Activated B cell treated with CpG ODN at 0.5 μM for 24 hours (primary cell): ENCODE measurements around the gene SPHK2. TPM values are rescaled to one million over a fixed set of nuclear protein-coding genes. Genes with fewer than 3 reads are reported as not detected.

Source experiments
- ATAC-seq: fragments of 200-7000 bp; cut with Tn5 transposase; one replicate; pipeline ENCODE4 v1.10.0; 2021; ENCODE audit warnings: low read depth, mild to moderate bottlenecking, moderate library complexity
- CTCF ChIA-PET: fragments of 350-600 bp; sonication (Branson Sonifier 250); formaldehyde crosslinking; loops from one replicate; lab custom pipeline; 2021; ENCODE audit warnings: antibody characterized with exemption; lab: Charles Lee
- POLR2A ChIA-PET: fragments of 350-600 bp; sonication (Branson Sonifier 250); formaldehyde crosslinking; loops from one replicate; lab custom pipeline; 2021; ENCODE audit warnings: antibody characterized with exemption; lab: Charles Lee
- DNase-seq: peaks from one replicate; pipeline ENCODE4 v3.0.0; 2022
- H3K27ac Mint-ChIP-seq: one replicate; pipeline ENCODE4 v1.8.0; 2020; ENCODE audit warnings: mixed read lengths
- H3K27me3 Mint-ChIP-seq: one replicate; pipeline ENCODE4 v1.8.0; 2021; ENCODE audit warnings: mixed read lengths
- H3K36me3 Mint-ChIP-seq: one replicate; pipeline ENCODE4 v1.8.0; 2021; ENCODE audit warnings: low read depth, mixed read lengths
- H3K4me1 Mint-ChIP-seq: one replicate; pipeline ENCODE4 v1.8.0; 2021; ENCODE audit warnings: mixed read lengths
- H3K4me3 Mint-ChIP-seq: one replicate; pipeline ENCODE4 v1.8.0; 2020; ENCODE audit warnings: mild to moderate bottlenecking, mixed read lengths
- H3K9me3 Mint-ChIP-seq: one replicate; pipeline ENCODE4 v1.8.0; 2020; ENCODE audit warnings: mixed read lengths
- CTCF ChIP-seq: fragments of 200-600 bp; IDR thresholded peaks from one replicate; pipeline ENCODE4 v1.8.0; 2022; ENCODE audit warnings: antibody characterized with exemption, mild to moderate bottlenecking
- intact Hi-C: fragments of 100-400 bp; cut with micrococcal nuclease; formaldehyde crosslinking; loops from one replicate; pipeline ENCODE4 v1.15.1; 2024
- total RNA-seq: library from RNA; stranded (reverse); gene quantifications from 2 replicates; pipeline ENCODE4 v1.2.3, GENCODE V29; 2022

SPHK2 gene
- total RNA-seq, 1 donor from 2014 or later = 48.5 TPM

- intact Hi-C loops = no loop called here
- H3K36me3 Mint-ChIP-seq = no peaks in the 10 kb centered on the region
- ChIA-PET POLR2A (no interaction called here), CTCF (no interaction called here)
- no peak for DNase-seq
- H3K9me3 Mint-ChIP-seq = no peaks in the 10 kb centered on the region
- H3K27ac Mint-ChIP-seq = no peak overlapping the region
- no peak overlapping the region for H3K4me3 Mint-ChIP-seq
- no peaks in the 10 kb centered on the region for H3K4me1 Mint-ChIP-seq
- no peaks in the 10 kb centered on the region for H3K27me3 Mint-ChIP-seq
- no peak for TF ChIP-seq CTCF
- no peak for ATAC-seq
These were observed 15.9 kb upstream of the SPHK2 start for GRCh38 chr19:48603449-48603848.

- ATAC-seq (no peak), DNase-seq (no peak)
These were observed 15.5 kb upstream of the SPHK2 start for GRCh38 chr19:48603850-48604249.

GRCh38 chr19:48606463-48607358, 12.6 kb upstream of the SPHK2 start, which contains the start of gene SPACA4:
Gene SPACA4 (plus strand): TSS chr19:48606742. CDS start chr19:48606979, 237 bp downstream.
- ChIA-PET CTCF (no interaction called here), POLR2A (interaction anchor here (1.5 kb wide), 1 partner anchor 13 kb away, joined by 4 read pairs; the partner anchor contains the start of genes RPL18 and SPHK2)
- Mint-ChIP-seq H3K27me3 (no peaks in the 10 kb centered on the region), H3K36me3 (no peaks in the 10 kb centered on the region), H3K27ac (no peak within 1 kb of the TSS), H3K4me1 (peaks cover 5% of the 10 kb centered on the region), H3K4me3 (no peak within 1 kb of the TSS), H3K9me3 (no peaks in the 10 kb centered on the region)
- ATAC-seq (no peak), DNase-seq (no peak)
- intact Hi-C loops = loop anchor here (5.0 kb wide), 1 partner anchor 404 kb away; no protein-coding TSS in a partner anchor
- no peak for TF ChIP-seq CTCF

More at GRCh38 chr19:48603850-48604249, 15.5 kb upstream of the SPHK2 start:
- H3K4me3 Mint-ChIP-seq = no peak overlapping the region
- H3K9me3 Mint-ChIP-seq = no peaks in the 10 kb centered on the region
- ChIA-PET CTCF (no interaction called here), POLR2A (no interaction called here)
- intact Hi-C loops = no loop called here
- H3K4me1 Mint-ChIP-seq = peaks cover 4% of the 10 kb centered on the region
- no peak overlapping the region for H3K27ac Mint-ChIP-seq
- H3K27me3 Mint-ChIP-seq = no peaks in the 10 kb centered on the region
- no peak for TF ChIP-seq CTCF
- no peaks in the 10 kb centered on the region for H3K36me3 Mint-ChIP-seq

DNA sequence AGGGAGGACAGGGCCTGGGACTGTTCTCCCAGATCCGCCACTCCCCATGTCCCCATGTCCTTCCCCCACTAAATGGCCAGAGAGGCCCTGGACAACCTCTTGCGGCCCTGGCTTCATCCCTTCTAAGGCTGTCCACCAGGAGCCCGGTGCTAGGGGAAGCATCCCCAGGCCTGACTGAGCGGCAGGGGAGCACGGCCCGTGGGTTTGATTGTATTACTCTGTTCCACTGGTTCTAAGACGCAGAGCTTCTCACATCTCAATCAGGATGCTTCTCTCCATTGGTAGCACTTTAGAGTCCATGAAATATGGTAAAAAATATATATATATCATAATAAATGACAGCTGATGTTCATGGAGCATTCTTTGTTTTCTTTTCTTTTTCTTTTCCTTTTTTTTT, 11.9 kb upstream of the SPHK2 start:
- no peak for TF ChIP-seq CTCF
- no peak overlapping the region for H3K27ac Mint-ChIP-seq
- CTCF ChIA-PET = interaction anchor here (2.2 to 2.6 kb wide), 3 partner anchors 100 to 338 kb away, joined by 8 to 11 read pairs (median 10); partner anchors contain the start of gene ZNF114
- no peak overlapping the region for H3K4me3 Mint-ChIP-seq
- ATAC-seq = no peak
- no peaks in the 10 kb centered on the region for H3K9me3 Mint-ChIP-seq
- POLR2A ChIA-PET = interaction anchor here (0.6 kb wide), 1 partner anchor 10 kb away, joined by 7 read pairs; no protein-coding TSS in a partner anchor
- H3K27me3 Mint-ChIP-seq = no peaks in the 10 kb centered on the region
- no peaks in the 10 kb centered on the region for H3K36me3 Mint-ChIP-seq
- DNase-seq = no peak
- intact Hi-C loops = loop anchor here (5.0 kb wide), 1 partner anchor 405 kb away; no protein-coding TSS in a partner anchor
- H3K4me1 Mint-ChIP-seq = peaks cover 5% of the 10 kb centered on the region
